HepG2 (cell line): ENCODE measurements around the gene PRKCE. TPM values are rescaled to one million over a fixed set of nuclear protein-coding genes. Genes with fewer than 3 reads are reported as not detected.

Experiments used
- ARID5B ChIP-seq: IDR thresholded peaks from 2 replicates; pipeline ENCODE4 v1.4.0; 2020; ENCODE audit warnings: mild to moderate bottlenecking, missing genetic modification reagents
- CCDC6 ChIP-seq: sonication (generic); formaldehyde crosslinking; IDR thresholded peaks from 2 replicates; pipeline ENCODE4 v1.8.1; 2022; ENCODE audit warnings: mild to moderate bottlenecking, missing genetic modification reagents, moderate library complexity
- CREBL2 ChIP-seq: sonication (generic); formaldehyde crosslinking; IDR thresholded peaks from 2 replicates; pipeline ENCODE4 v1.8.1; 2023; ENCODE audit warnings: missing genetic modification reagents, mild to moderate bottlenecking, borderline replicate concordance
- HOXA7 ChIP-seq: sonication (generic); formaldehyde crosslinking; IDR thresholded peaks from 2 replicates; pipeline ENCODE4 v1.8.1; 2022; ENCODE audit warnings: mild to moderate bottlenecking, missing genetic modification reagents, moderate library complexity
- IKZF1 ChIP-seq: fragments of 450-650 bp; IDR thresholded peaks from 2 replicates; pipeline ENCODE4 v1.7.1; 2016
- KLF13 ChIP-seq: sonication (generic); formaldehyde crosslinking; IDR thresholded peaks from 2 replicates; pipeline ENCODE4 v1.4.0; 2020; ENCODE audit warnings: mild to moderate bottlenecking, missing genetic modification reagents
- MYC ChIP-seq: sonication (generic); formaldehyde crosslinking; IDR thresholded peaks from 2 replicates; pipeline ENCODE4 v1.9.0; 2021; ENCODE audit warnings: missing genetic modification reagents, borderline replicate concordance
- POLR2A ChIP-seq, 2 experiments: IDR thresholded peaks; 2 replicates each; pipeline ENCODE4 v1.6.1; 2011; ENCODE audit warnings: low read depth in 2 of 2, low read length in 2 of 2, mild to moderate bottlenecking in 1 of 2, moderate library complexity in 1 of 2; ENCODE audit not compliant: insufficient read depth in 1 of 2
- REPIN1 ChIP-seq: sonication (generic); formaldehyde crosslinking; IDR thresholded peaks from 2 replicates; pipeline ENCODE4 v1.8.0; 2022; ENCODE audit warnings: missing genetic modification reagents, low read depth, mild to moderate bottlenecking, borderline replicate concordance
- TRIM24 ChIP-seq: sonication (generic); formaldehyde crosslinking; IDR thresholded peaks from 2 replicates; pipeline ENCODE4 v1.8.0; 2022; ENCODE audit warnings: mild to moderate bottlenecking, missing genetic modification reagents
- ZBTB1 ChIP-seq: sonication (generic); formaldehyde crosslinking; IDR thresholded peaks from 2 replicates; pipeline ENCODE4 v1.4.0; 2020; ENCODE audit warnings: missing genetic modification reagents, borderline replicate concordance
- ZBTB14 ChIP-seq: sonication (generic); formaldehyde crosslinking; IDR thresholded peaks from 2 replicates; pipeline ENCODE4 v1.4.0; 2020; ENCODE audit warnings: missing genetic modification reagents
- ZFP41 ChIP-seq: sonication (generic); formaldehyde crosslinking; IDR thresholded peaks from 2 replicates; pipeline ENCODE4 v1.4.0; 2020; ENCODE audit warnings: mild to moderate bottlenecking, missing genetic modification reagents, borderline replicate concordance
- ZNF281 ChIP-seq: sonication (generic); formaldehyde crosslinking; IDR thresholded peaks from 2 replicates; pipeline ENCODE4 v1.4.0; 2020; ENCODE audit warnings: missing genetic modification reagents, borderline replicate concordance
- ZNF333 ChIP-seq: sonication (generic); formaldehyde crosslinking; IDR thresholded peaks from 2 replicates; pipeline ENCODE4 v1.4.0; 2020; ENCODE audit warnings: mild to moderate bottlenecking, missing genetic modification reagents, borderline replicate concordance
- ZNF484 ChIP-seq: sonication (generic); formaldehyde crosslinking; IDR thresholded peaks from 2 replicates; pipeline ENCODE4 v1.5.1; 2020; ENCODE audit warnings: mild to moderate bottlenecking, low read depth, missing genetic modification reagents, borderline replicate concordance
- ZNF569 ChIP-seq: sonication (generic); formaldehyde crosslinking; IDR thresholded peaks from 2 replicates; pipeline ENCODE4 v1.5.0; 2020; ENCODE audit warnings: mild to moderate bottlenecking, missing genetic modification reagents, moderate library complexity, borderline replicate concordance
- ZNF749 ChIP-seq: sonication (generic); formaldehyde crosslinking; IDR thresholded peaks from 2 replicates; pipeline ENCODE4 v1.8.0; 2022; ENCODE audit warnings: mild to moderate bottlenecking, missing genetic modification reagents, moderate library complexity, borderline replicate concordance
- ZNF784 ChIP-seq: sonication (generic); formaldehyde crosslinking; IDR thresholded peaks from 2 replicates; pipeline ENCODE4 v1.5.1; 2020; ENCODE audit warnings: missing genetic modification reagents, mild to moderate bottlenecking, borderline replicate concordance
- polyA plus RNA-seq, 8 experiments: library from polyadenylated mRNA; depleted of rRNA in 3 of 8; stranded (reverse) in 7 of 8; unstranded in 1 of 8; fragments of >200 nt; fragmentation: Illumina TruSeq in 4 of 8; extraction: Trizol in 4 of 8; gene quantifications; 2 replicates each; pipeline versions ENCODE4 v1.2.1 to v1.2.3, GENCODE V29; 2011 to 2016; ENCODE audit warnings: low read depth in 4 of 8, missing spikeins in 1 of 8, mixed read lengths in 1 of 8; ENCODE audit not compliant: insufficient read depth in 1 of 8
- total RNA-seq, 5 experiments: library from RNA; depleted of rRNA; stranded (reverse); fragments of >200 nt; fragmentation: Illumina TruSeq; extraction: Trizol; gene quantifications; 2 replicates each; pipeline ENCODE4 v1.2.3, GENCODE V29; 2016; ENCODE audit warnings: low read depth in 1 of 5

PRKCE gene
- total and polyA plus RNA-seq, 2 of the 13 experiments (the other 11 are each of a cell fraction or from before 2014, with no cell fraction given), result 1.0 to 3.9 TPM

GRCh38 chr2:45649858-45650811, 1.3 kb upstream of the PRKCE start (continued):
- TF ChIP-seq ARID5B (peak; percentile 49; the same call in 1 of the 2 replicates), HOXA7 (no peak), ZNF784 (no peak; the same call in 1 of the 2 replicates), REPIN1 (CRISPR knock-in tag) (0 out of 2 replicates have a peak, but pooled peaks have one; percentile 6), ZNF749 (CRISPR knock-in tag) (0 out of 2 replicates have a peak, but pooled peaks have one; percentile 37), ZFP41 (CRISPR knock-in tag) (no peak), MYC (CRISPR knock-in tag) (peak; percentile 34; the same call in 1 of the 2 replicates), ZNF484 (no peak), ZBTB14 (CRISPR knock-in tag) (peak; percentile 75), POLR2A (IDR thresholded peaks at IDR 0.05; ENCODE audit: insufficient read depth in 1 of 2, low read depth in 2 of 2, low read length in 2 of 2) (peak in 1 of 2 experiments; percentile 50; a peak in 2 of 4 replicates), KLF13 (CRISPR knock-in tag) (0 out of 2 replicates have a peak, but pooled peaks have one; percentile 13), ZBTB1 (CRISPR knock-in tag) (no peak), CREBL2 (no peak), IKZF1 (no peak), ZNF569 (CRISPR knock-in tag) (no peak), ZNF281 (CRISPR knock-in tag) (peak; percentile 66; the same call in 1 of the 2 replicates), ZNF333 (CRISPR knock-in tag) (no peak), CCDC6 (CRISPR knock-in tag) (no peak; the same call in 1 of the 2 replicates), TRIM24 (CRISPR knock-in tag) (no peak)
